ENCODE measurements around the gene FN1.

- TF ChIP-seq ZNF292 (tag by site-specific recombination; IDR thresholded peaks at IDR 0.05; ENCODE audit: borderline replicate concordance, low read depth) (no peak), CTCF (tag by site-specific recombination; IDR thresholded peaks at IDR 0.05) (no peak), ZNF792 (tag by site-specific recombination; IDR thresholded peaks at IDR 0.05) (no peak)
Observed at GRCh38 chr2:215409331-215410127, 26.3 kb downstream of the FN1 start.
